OCI-LY3 (cell line): ENCODE measurements around the gene AIRE.

ENCODE experiments used
- H2AFZ ChIP-seq: fragments of 200-600, 300-600 bp; shearing (Covaris generic); 2 replicates; pipeline ENCODE4 v1.6.0; 2014; ENCODE audit warnings: antibody characterized with exemption, low read depth, low read length
- H3K27ac ChIP-seq: fragments of 200-600, 300-600 bp; sonication (generic); 2 replicates; pipeline ENCODE4 v1.5.1; 2014; ENCODE audit warnings: mild to moderate bottlenecking, low read length, moderate library complexity, mixed read lengths
- H3K27me3 ChIP-seq: fragments of 200-600, 300-600 bp; sonication (generic); 2 replicates; pipeline ENCODE4 v1.6.1; 2014; ENCODE audit warnings: low read depth, low read length, mixed read lengths
- H3K36me3 ChIP-seq: fragments of 200-600, 300-600 bp; sonication (generic); replicated peaks from 2 replicates; pipeline ENCODE3; 2014; ENCODE audit warnings: low read depth, low read length, mixed read lengths
- H3K4me1 ChIP-seq: fragments of 300-600, 200-600 bp; sonication (generic); 2 replicates; pipeline ENCODE4 v1.6.1; 2014; ENCODE audit warnings: low read length, mixed read lengths
- H3K4me2 ChIP-seq: fragments of 200-600, 300-600 bp; sonication (generic); 2 replicates; pipeline ENCODE4 v1.6.1; 2014; ENCODE audit warnings: low read length, mixed read lengths
- H3K4me3 ChIP-seq: fragments of 300-600, 200-600 bp; sonication (generic); 2 replicates; pipeline ENCODE4 v1.5.1; 2014; ENCODE audit warnings: antibody characterized with exemption, mild to moderate bottlenecking, low read length, moderate library complexity
- H3K79me2 ChIP-seq: fragments of 300-600, 200-600 bp; shearing (Covaris generic); 2 replicates; pipeline ENCODE4 v1.6.1; 2014; ENCODE audit warnings: mild to moderate bottlenecking, low read length, mixed read lengths
- H3K9ac ChIP-seq: fragments of 300-600, 200-600 bp; shearing (Covaris generic); 2 replicates; pipeline ENCODE4 v1.6.0; 2014; ENCODE audit warnings: mild to moderate bottlenecking, low read length, moderate library complexity
- H3K9me3 ChIP-seq: fragments of 200-600, 300-600 bp; shearing (Covaris generic); 2 replicates; pipeline ENCODE4 v1.6.1; 2014; ENCODE audit warnings: low read length, mixed read lengths; ENCODE audit not compliant: insufficient read depth
- H4K20me1 ChIP-seq: fragments of 200-600, 300-600 bp; sonication (generic); 2 replicates; pipeline ENCODE4 v1.6.1; 2016; ENCODE audit warnings: low read length, mixed read lengths; ENCODE audit not compliant: insufficient read depth
- EZH2phosphoT487 ChIP-seq: fragments of 200-600 bp; shearing (Covaris generic); IDR thresholded peaks from 2 replicates; pipeline ENCODE4 v1.6.1; 2018; ENCODE audit warnings: antibody characterized with exemption, mixed run types, low read depth
- TF ChIP-seq, protein P1 (sequence below): fragments of 200-600, 300-600 bp; sonication (generic); IDR thresholded peaks from 2 replicates; pipeline ENCODE4 v1.5.1; 2014; ENCODE audit warnings: antibody characterized with exemption, low read length, low read depth

Gene AIRE

GRCh38 chr21:44299085-44299457 lies 13.4 kb downstream of the AIRE start:
- Histone ChIP-seq H3K4me3 (peak overlapping the region; percentile 92), H3K9ac (peak overlapping the region; percentile 84), H3K36me3 (peaks cover 5% of the 10 kb centered on the region), H2AFZ (peak overlapping the region; percentile 57; the same call in 1 of the 2 replicates), H3K4me2 (peak overlapping the region; percentile 96), H4K20me1 (peaks cover 30% of the 10 kb centered on the region), H3K79me2 (peaks cover 35% of the 10 kb centered on the region), H3K27ac (peak overlapping the region; percentile 89), H3K27me3 (no peaks in the 10 kb centered on the region), H3K9me3 (no peaks in the 10 kb centered on the region), H3K4me1 (peaks cover 65% of the 10 kb centered on the region)
- TF ChIP-seq EZH2phosphoT487 = no peak
- TF ChIP-seq, protein P1, sequence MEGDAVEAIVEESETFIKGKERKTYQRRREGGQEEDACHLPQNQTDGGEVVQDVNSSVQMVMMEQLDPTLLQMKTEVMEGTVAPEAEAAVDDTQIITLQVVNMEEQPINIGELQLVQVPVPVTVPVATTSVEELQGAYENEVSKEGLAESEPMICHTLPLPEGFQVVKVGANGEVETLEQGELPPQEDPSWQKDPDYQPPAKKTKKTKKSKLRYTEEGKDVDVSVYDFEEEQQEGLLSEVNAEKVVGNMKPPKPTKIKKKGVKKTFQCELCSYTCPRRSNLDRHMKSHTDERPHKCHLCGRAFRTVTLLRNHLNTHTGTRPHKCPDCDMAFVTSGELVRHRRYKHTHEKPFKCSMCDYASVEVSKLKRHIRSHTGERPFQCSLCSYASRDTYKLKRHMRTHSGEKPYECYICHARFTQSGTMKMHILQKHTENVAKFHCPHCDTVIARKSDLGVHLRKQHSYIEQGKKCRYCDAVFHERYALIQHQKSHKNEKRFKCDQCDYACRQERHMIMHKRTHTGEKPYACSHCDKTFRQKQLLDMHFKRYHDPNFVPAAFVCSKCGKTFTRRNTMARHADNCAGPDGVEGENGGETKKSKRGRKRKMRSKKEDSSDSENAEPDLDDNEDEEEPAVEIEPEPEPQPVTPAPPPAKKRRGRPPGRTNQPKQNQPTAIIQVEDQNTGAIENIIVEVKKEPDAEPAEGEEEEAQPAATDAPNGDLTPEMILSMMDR = no peak

- H3K4me3 ChIP-seq = peak within 1 kb of the TSS; percentile 92
- no peaks in the 10 kb centered on the region for H3K27me3 ChIP-seq
- peak within 1 kb of the TSS; percentile 57; the same call in 1 of the 2 replicates for H2AFZ ChIP-seq
- H3K27ac ChIP-seq = peak within 1 kb of the TSS; percentile 89
- TF ChIP-seq, protein P1 = no peak
- no peak for TF ChIP-seq EZH2phosphoT487
- H3K9ac ChIP-seq = peak within 1 kb of the TSS; percentile 84
- H3K36me3 ChIP-seq = peaks cover 5% of the 10 kb centered on the region
- peaks cover 36% of the 10 kb centered on the region for H4K20me1 ChIP-seq
- H3K4me1 ChIP-seq = peaks cover 60% of the 10 kb centered on the region
- no peaks in the 10 kb centered on the region for H3K9me3 ChIP-seq
- peaks cover 38% of the 10 kb centered on the region for H3K79me2 ChIP-seq
- peak within 1 kb of the TSS; percentile 96 for H3K4me2 ChIP-seq
Observed at GRCh38 chr21:44299458-44300261, 14.0 kb downstream of the AIRE start, which contains the start of gene PFKL. Gene PFKL (plus strand): TSS chr21:44300053. CDS start chr21:44300106, 53 bp downstream.

- Histone ChIP-seq H3K9ac (peak overlapping the region; percentile 84), H3K36me3 (peaks cover 5% of the 10 kb centered on the region), H2AFZ (no peak overlapping the region), H3K27me3 (no peaks in the 10 kb centered on the region), H3K4me2 (peak overlapping the region; percentile 89), H3K79me2 (peaks cover 39% of the 10 kb centered on the region), H4K20me1 (peaks cover 42% of the 10 kb centered on the region), H3K4me3 (peak overlapping the region; percentile 92), H3K27ac (peak overlapping the region; percentile 14; the same call in 1 of the 2 replicates), H3K9me3 (no peaks in the 10 kb centered on the region), H3K4me1 (peaks cover 52% of the 10 kb centered on the region)
- TF ChIP-seq, protein P1 = no peak
- TF ChIP-seq EZH2phosphoT487 = no peak
Observed at GRCh38 chr21:44300262-44300959, 14.7 kb downstream of the AIRE start.

DNA sequence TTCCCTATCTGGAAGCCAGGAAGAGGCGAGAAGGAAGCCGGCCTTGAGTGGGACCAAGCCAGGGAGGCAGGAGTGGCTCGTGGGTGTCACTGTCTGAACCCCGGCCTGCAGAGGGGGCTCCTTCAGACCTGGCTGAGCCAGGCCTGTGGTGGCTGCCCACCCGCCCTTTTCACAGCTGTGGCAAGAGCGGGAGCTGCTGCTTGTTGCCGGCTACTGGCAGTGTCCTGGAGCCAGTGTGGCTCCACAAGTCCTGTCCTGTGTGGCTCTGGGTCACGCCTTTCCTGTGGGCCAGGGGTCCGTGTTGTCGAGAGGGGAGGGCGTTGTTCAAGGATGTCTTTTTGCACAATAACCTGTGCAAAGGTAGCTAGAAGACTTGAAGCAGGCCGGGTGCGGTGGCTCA lies 15.5 kb downstream of the AIRE start:
- no peak for TF ChIP-seq EZH2phosphoT487
- TF ChIP-seq, protein P1 = no peak
- Histone ChIP-seq H3K9ac (peak overlapping the region; percentile 84), H3K27me3 (no peaks in the 10 kb centered on the region), H4K20me1 (peaks cover 50% of the 10 kb centered on the region), H3K4me2 (peak overlapping the region; percentile 89), H3K36me3 (peaks cover 5% of the 10 kb centered on the region), H3K4me1 (peaks cover 45% of the 10 kb centered on the region), H3K4me3 (peak overlapping the region; percentile 92), H3K9me3 (no peaks in the 10 kb centered on the region), H3K27ac (no peak overlapping the region), H2AFZ (no peak overlapping the region), H3K79me2 (peaks cover 44% of the 10 kb centered on the region)
